WTC11 (cell line): ENCODE results near the gene TP73. TPM values are rescaled to one million over a fixed set of nuclear protein-coding genes. Genes with fewer than 3 reads are reported as not detected.

Source experiments
- ATAC-seq: fragments of 200-7000 bp; cut with Tn5 transposase; 2 replicates; pipeline ENCODE4 v1.10.0; 2021; ENCODE audit warnings: mild to moderate bottlenecking, moderate library complexity
- CTCF ChIA-PET: fragments of 300-600 bp; sonication (Branson Sonifier 250); formaldehyde crosslinking; loops from one replicate; lab custom pipeline; 2021; ENCODE audit warnings: antibody characterized with exemption; lab: Charles Lee
- POLR2A ChIA-PET: fragments of 350-600 bp; sonication (Branson Sonifier 250); formaldehyde crosslinking; loops from one replicate; lab custom pipeline; 2021; ENCODE audit warnings: antibody characterized with exemption; lab: Charles Lee
- DNase-seq: peaks from one replicate; pipeline ENCODE4 v3.0.0; 2021; ENCODE audit warnings: low spot score
- H3K27ac Mint-ChIP-seq: 2 replicates; pipeline ENCODE4 v1.8.0; 2021; ENCODE audit warnings: mixed read lengths
- H3K27me3 Mint-ChIP-seq: 2 replicates; pipeline ENCODE4 v1.8.0; 2021; ENCODE audit warnings: low read depth, mild to moderate bottlenecking, moderate library complexity, mixed read lengths
- H3K36me3 Mint-ChIP-seq: 2 replicates; pipeline ENCODE4 v1.8.0; 2021; ENCODE audit warnings: mixed read lengths
- H3K4me1 Mint-ChIP-seq: 2 replicates; pipeline ENCODE4 v1.8.0; 2022; ENCODE audit warnings: mixed read lengths
- H3K4me3 Mint-ChIP-seq: 2 replicates; pipeline ENCODE4 v1.8.0; 2021; ENCODE audit warnings: mild to moderate bottlenecking, moderate library complexity, mixed read lengths
- H3K9me3 Mint-ChIP-seq: 2 replicates; pipeline ENCODE4 v1.8.0; 2021; ENCODE audit warnings: mixed read lengths
- FOXP1 ChIP-seq: sonication (generic); formaldehyde crosslinking; IDR thresholded peaks from 2 replicates; pipeline ENCODE4 v1.8.0; 2022; ENCODE audit warnings: missing genetic modification reagents, mild to moderate bottlenecking, moderate library complexity, borderline replicate concordance
- GRHL2 ChIP-seq: fragments of 250-450 bp; sonication (Bioruptor Pico); IDR thresholded peaks from 2 replicates; pipeline ENCODE4 v1.8.0; 2022; ENCODE audit warnings: mild to moderate bottlenecking, moderate library complexity; ENCODE audit not compliant: insufficient replicate concordance, severe bottlenecking
- SOX15 ChIP-seq: fragments of 250-450 bp; sonication (Bioruptor Pico); IDR thresholded peaks from 2 replicates; pipeline ENCODE4 v1.9.0; 2021; ENCODE audit warnings: mild to moderate bottlenecking
- SP1 ChIP-seq: sonication (generic); formaldehyde crosslinking; conservative IDR thresholded peaks from 2 replicates; pipeline ENCODE4 v1.8.1; 2022; ENCODE audit warnings: missing genetic modification reagents
- ZNF396 ChIP-seq: fragments of 250-450 bp; sonication (Bioruptor Pico); IDR thresholded peaks from 2 replicates; pipeline ENCODE4 v1.8.0; 2021; ENCODE audit warnings: mild to moderate bottlenecking, moderate library complexity, borderline replicate concordance
- ZNF416 ChIP-seq: fragments of 250-450 bp; sonication (Bioruptor Pico); IDR thresholded peaks from 2 replicates; pipeline ENCODE4 v1.9.0; 2021; ENCODE audit warnings: mild to moderate bottlenecking, inconsistent platforms
- ZNF423 ChIP-seq: fragments of 250-450 bp; sonication (Bioruptor Pico); IDR thresholded peaks from 2 replicates; pipeline ENCODE4 v2.1.2; 2022; ENCODE audit warnings: mild to moderate bottlenecking, moderate library complexity
- total RNA-seq: library from RNA; stranded (reverse); gene quantifications from 3 replicates; pipeline ENCODE4 v1.2.3, GENCODE V29; 2021
- TF ChIP-seq, protein P1 (sequence below): sonication (generic); formaldehyde crosslinking; IDR thresholded peaks from 2 replicates; pipeline ENCODE4 v1.8.1; 2022; ENCODE audit warnings: mild to moderate bottlenecking, missing genetic modification reagents, moderate library complexity, borderline replicate concordance
- TF ChIP-seq, protein P2 (sequence below): sonication (generic); formaldehyde crosslinking; IDR thresholded peaks from 2 replicates; pipeline ENCODE4 v1.8.1; 2023; ENCODE audit warnings: mild to moderate bottlenecking, missing genetic modification reagents, borderline replicate concordance
- TF ChIP-seq, protein P3 (sequence below): fragments of 250-450 bp; sonication (Bioruptor Pico); IDR thresholded peaks from 2 replicates; pipeline ENCODE4 v1.8.0; 2021; ENCODE audit warnings: mild to moderate bottlenecking
- TF ChIP-seq, protein P4 (sequence below): fragments of 250-450 bp; sonication (Bioruptor Pico); IDR thresholded peaks from 2 replicates; pipeline ENCODE4 v1.9.0; 2021; ENCODE audit warnings: mild to moderate bottlenecking
- TF ChIP-seq, protein P5 (sequence below): sonication (generic); formaldehyde crosslinking; IDR thresholded peaks from 2 replicates; pipeline ENCODE4 v1.8.1; 2022; ENCODE audit warnings: mild to moderate bottlenecking, moderate library complexity, missing genetic modification reagents
- TF ChIP-seq, protein P6 (sequence below): sonication (generic); formaldehyde crosslinking; IDR thresholded peaks from 2 replicates; pipeline ENCODE4 v1.8.1; 2023; ENCODE audit warnings: mild to moderate bottlenecking, missing genetic modification reagents, moderate library complexity
- TF ChIP-seq, protein P7 (sequence below): sonication (generic); formaldehyde crosslinking; IDR thresholded peaks from 2 replicates; pipeline ENCODE4 v1.8.1; 2022; ENCODE audit warnings: low read depth, missing genetic modification reagents, borderline replicate concordance
- TF ChIP-seq, protein P8 (sequence below): sonication (generic); formaldehyde crosslinking; IDR thresholded peaks from 2 replicates; pipeline ENCODE4 v1.8.1; 2023; ENCODE audit warnings: mild to moderate bottlenecking, missing genetic modification reagents

TP73 gene
- total RNA-seq, 1 experiment from 2014 or later, result 5.7 TPM

DNA sequence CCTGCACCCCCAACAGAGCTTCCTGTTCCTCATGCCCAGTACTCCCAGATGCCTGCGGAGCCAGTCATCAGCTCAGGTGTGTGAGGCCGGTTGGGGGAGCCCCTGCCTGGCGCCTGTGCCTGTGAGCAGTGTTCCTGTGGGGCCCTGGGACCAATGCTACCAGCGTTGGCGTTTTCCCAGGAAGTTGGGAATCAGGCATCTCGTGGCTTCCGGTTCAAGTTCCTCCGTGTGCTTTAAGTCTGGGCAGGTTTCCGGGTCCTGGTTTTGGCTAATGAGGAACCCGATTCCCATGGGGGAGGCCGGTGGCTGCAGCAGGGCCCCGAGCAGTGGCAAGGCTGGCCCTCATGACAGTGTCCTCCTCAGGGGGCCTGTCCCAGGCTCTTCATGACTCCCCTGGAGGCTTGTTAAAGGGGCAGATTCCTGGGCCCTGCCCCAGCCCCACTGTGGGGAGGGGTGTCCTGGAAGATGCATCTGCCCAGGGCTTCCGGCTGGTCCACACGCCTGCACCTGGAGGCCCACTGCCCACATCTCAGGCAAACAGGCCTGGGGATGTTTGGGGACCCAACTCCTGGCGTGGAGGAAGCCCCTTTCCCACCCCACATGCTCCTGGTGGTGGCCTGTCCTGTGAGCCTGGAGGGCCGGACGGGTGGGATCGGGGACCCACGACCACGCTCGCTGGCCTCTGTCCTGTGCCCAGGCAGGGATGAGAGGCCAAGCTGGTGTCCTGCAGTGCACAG lies 26.2 kb downstream of the TP73 start:
- Mint-ChIP-seq H3K27me3 (peaks cover 7% of the 10 kb centered on the region), H3K4me3 (no peak overlapping the region), H3K36me3 (peaks cover 3% of the 10 kb centered on the region; the same call in 1 of the 2 replicates), H3K4me1 (peaks cover 17% of the 10 kb centered on the region), H3K9me3 (peaks cover 6% of the 10 kb centered on the region; the same call in 1 of the 2 replicates), H3K27ac (peak overlapping the region; percentile 70; the same call in 1 of the 2 replicates)
- TF ChIP-seq, protein P1, sequence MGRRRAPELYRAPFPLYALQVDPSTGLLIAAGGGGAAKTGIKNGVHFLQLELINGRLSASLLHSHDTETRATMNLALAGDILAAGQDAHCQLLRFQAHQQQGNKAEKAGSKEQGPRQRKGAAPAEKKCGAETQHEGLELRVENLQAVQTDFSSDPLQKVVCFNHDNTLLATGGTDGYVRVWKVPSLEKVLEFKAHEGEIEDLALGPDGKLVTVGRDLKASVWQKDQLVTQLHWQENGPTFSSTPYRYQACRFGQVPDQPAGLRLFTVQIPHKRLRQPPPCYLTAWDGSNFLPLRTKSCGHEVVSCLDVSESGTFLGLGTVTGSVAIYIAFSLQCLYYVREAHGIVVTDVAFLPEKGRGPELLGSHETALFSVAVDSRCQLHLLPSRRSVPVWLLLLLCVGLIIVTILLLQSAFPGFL, result no peak
- TF ChIP-seq ZNF423 (CRISPR knock-in tag), result 0 out of 2 replicates have a peak, but pooled peaks have one; percentile 35
- ChIA-PET CTCF (interaction anchor here (0.5 to 1.5 kb wide), 11 partner anchors 9 to 226 kb away, joined by 3 to 12 read pairs (median 3); no protein-coding TSS in a partner anchor), POLR2A (no interaction called here)
- DNase-seq, result peak; percentile 70
- peak; percentile 68 for ATAC-seq

DNA sequence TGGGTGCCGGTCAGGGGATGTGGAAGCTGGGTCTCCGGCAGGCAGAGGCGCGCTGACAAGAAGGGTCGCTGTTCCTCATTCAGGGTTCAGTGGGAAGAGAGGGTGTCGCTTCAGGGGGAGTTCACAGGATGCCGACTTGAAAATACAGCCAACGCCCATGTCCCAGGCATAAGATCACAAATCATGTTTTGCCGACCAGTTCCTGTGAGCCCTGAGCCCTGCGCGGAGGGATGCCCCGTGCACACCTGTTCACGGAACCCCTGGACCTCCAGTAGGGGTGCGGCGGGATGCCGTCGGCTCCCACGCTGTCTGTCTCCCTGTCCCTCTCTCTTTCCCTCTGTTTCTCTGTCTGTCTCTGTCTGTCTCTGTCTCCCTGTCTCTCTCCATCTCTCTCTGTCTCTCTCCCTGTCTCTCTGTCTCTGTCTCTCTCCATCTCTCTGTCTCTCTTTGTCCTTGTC lies 26.8 kb downstream of the TP73 start:
- Mint-ChIP-seq H3K27ac (no peak overlapping the region), H3K4me1 (peaks cover 15% of the 10 kb centered on the region), H3K36me3 (peaks cover 3% of the 10 kb centered on the region; the same call in 1 of the 2 replicates), H3K9me3 (peaks cover 6% of the 10 kb centered on the region; the same call in 1 of the 2 replicates), H3K27me3 (peaks cover 7% of the 10 kb centered on the region), H3K4me3 (no peak overlapping the region)
- ATAC-seq (no peak), DNase-seq (no peak)
- POLR2A ChIA-PET, result no interaction called here
- CTCF ChIA-PET, result interaction anchor here (0.5 kb wide), 1 partner anchor 17 kb away, joined by 3 read pairs; no protein-coding TSS in a partner anchor
- no peak for TF ChIP-seq GRHL2 (CRISPR knock-in tag)
- TF ChIP-seq, protein P2, sequence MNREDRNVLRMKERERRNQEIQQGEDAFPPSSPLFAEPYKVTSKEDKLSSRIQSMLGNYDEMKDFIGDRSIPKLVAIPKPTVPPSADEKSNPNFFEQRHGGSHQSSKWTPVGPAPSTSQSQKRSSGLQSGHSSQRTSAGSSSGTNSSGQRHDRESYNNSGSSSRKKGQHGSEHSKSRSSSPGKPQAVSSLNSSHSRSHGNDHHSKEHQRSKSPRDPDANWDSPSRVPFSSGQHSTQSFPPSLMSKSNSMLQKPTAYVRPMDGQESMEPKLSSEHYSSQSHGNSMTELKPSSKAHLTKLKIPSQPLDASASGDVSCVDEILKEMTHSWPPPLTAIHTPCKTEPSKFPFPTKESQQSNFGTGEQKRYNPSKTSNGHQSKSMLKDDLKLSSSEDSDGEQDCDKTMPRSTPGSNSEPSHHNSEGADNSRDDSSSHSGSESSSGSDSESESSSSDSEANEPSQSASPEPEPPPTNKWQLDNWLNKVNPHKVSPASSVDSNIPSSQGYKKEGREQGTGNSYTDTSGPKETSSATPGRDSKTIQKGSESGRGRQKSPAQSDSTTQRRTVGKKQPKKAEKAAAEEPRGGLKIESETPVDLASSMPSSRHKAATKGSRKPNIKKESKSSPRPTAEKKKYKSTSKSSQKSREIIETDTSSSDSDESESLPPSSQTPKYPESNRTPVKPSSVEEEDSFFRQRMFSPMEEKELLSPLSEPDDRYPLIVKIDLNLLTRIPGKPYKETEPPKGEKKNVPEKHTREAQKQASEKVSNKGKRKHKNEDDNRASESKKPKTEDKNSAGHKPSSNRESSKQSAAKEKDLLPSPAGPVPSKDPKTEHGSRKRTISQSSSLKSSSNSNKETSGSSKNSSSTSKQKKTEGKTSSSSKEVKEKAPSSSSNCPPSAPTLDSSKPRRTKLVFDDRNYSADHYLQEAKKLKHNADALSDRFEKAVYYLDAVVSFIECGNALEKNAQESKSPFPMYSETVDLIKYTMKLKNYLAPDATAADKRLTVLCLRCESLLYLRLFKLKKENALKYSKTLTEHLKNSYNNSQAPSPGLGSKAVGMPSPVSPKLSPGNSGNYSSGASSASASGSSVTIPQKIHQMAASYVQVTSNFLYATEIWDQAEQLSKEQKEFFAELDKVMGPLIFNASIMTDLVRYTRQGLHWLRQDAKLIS (CRISPR knock-in tag), result no peak
- TF ChIP-seq, protein P3, sequence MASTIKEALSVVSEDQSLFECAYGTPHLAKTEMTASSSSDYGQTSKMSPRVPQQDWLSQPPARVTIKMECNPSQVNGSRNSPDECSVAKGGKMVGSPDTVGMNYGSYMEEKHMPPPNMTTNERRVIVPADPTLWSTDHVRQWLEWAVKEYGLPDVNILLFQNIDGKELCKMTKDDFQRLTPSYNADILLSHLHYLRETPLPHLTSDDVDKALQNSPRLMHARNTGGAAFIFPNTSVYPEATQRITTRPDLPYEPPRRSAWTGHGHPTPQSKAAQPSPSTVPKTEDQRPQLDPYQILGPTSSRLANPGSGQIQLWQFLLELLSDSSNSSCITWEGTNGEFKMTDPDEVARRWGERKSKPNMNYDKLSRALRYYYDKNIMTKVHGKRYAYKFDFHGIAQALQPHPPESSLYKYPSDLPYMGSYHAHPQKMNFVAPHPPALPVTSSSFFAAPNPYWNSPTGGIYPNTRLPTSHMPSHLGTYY (CRISPR knock-in tag), result no peak
- TF ChIP-seq, protein P1, result no peak
- TF ChIP-seq ZNF416 (CRISPR knock-in tag), result no peak
- TF ChIP-seq, protein P4, sequence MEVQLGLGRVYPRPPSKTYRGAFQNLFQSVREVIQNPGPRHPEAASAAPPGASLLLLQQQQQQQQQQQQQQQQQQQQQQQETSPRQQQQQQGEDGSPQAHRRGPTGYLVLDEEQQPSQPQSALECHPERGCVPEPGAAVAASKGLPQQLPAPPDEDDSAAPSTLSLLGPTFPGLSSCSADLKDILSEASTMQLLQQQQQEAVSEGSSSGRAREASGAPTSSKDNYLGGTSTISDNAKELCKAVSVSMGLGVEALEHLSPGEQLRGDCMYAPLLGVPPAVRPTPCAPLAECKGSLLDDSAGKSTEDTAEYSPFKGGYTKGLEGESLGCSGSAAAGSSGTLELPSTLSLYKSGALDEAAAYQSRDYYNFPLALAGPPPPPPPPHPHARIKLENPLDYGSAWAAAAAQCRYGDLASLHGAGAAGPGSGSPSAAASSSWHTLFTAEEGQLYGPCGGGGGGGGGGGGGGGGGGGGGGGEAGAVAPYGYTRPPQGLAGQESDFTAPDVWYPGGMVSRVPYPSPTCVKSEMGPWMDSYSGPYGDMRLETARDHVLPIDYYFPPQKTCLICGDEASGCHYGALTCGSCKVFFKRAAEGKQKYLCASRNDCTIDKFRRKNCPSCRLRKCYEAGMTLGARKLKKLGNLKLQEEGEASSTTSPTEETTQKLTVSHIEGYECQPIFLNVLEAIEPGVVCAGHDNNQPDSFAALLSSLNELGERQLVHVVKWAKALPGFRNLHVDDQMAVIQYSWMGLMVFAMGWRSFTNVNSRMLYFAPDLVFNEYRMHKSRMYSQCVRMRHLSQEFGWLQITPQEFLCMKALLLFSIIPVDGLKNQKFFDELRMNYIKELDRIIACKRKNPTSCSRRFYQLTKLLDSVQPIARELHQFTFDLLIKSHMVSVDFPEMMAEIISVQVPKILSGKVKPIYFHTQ (CRISPR knock-in tag), result no peak
- no peak for TF ChIP-seq SP1 (CRISPR knock-in tag)
- TF ChIP-seq, protein P5, sequence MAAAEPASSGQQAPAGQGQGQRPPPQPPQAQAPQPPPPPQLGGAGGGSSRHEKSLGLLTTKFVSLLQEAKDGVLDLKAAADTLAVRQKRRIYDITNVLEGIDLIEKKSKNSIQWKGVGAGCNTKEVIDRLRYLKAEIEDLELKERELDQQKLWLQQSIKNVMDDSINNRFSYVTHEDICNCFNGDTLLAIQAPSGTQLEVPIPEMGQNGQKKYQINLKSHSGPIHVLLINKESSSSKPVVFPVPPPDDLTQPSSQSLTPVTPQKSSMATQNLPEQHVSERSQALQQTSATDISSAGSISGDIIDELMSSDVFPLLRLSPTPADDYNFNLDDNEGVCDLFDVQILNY (CRISPR knock-in tag), result no peak
- TF ChIP-seq SOX15 (CRISPR knock-in tag), result no peak
- TF ChIP-seq, protein P6, sequence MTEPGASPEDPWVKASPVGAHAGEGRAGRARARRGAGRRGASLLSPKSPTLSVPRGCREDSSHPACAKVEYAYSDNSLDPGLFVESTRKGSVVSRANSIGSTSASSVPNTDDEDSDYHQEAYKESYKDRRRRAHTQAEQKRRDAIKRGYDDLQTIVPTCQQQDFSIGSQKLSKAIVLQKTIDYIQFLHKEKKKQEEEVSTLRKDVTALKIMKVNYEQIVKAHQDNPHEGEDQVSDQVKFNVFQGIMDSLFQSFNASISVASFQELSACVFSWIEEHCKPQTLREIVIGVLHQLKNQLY, result no peak
- TF ChIP-seq, protein P7, sequence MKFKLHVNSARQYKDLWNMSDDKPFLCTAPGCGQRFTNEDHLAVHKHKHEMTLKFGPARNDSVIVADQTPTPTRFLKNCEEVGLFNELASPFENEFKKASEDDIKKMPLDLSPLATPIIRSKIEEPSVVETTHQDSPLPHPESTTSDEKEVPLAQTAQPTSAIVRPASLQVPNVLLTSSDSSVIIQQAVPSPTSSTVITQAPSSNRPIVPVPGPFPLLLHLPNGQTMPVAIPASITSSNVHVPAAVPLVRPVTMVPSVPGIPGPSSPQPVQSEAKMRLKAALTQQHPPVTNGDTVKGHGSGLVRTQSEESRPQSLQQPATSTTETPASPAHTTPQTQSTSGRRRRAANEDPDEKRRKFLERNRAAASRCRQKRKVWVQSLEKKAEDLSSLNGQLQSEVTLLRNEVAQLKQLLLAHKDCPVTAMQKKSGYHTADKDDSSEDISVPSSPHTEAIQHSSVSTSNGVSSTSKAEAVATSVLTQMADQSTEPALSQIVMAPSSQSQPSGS, result no peak
- TF ChIP-seq, protein P8, sequence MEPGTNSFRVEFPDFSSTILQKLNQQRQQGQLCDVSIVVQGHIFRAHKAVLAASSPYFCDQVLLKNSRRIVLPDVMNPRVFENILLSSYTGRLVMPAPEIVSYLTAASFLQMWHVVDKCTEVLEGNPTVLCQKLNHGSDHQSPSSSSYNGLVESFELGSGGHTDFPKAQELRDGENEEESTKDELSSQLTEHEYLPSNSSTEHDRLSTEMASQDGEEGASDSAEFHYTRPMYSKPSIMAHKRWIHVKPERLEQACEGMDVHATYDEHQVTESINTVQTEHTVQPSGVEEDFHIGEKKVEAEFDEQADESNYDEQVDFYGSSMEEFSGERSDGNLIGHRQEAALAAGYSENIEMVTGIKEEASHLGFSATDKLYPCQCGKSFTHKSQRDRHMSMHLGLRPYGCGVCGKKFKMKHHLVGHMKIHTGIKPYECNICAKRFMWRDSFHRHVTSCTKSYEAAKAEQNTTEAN, result no peak
- TF ChIP-seq FOXP1, result no peak
- no peak for TF ChIP-seq ZNF396
